Superior temporal gyrus (tissue), 1 donor: ENCODE results near the gene CALD1.

ENCODE experiments used
- DNase-seq: peaks from one replicate; pipeline ENCODE4 v3.0.0-alpha.2; 2016; ENCODE audit errors: extremely low spot score

The CALD1 gene

GRCh38 chr7:134859783-134860182, 80.3 kb downstream of the CALD1 start:
- no peak for DNase-seq

GRCh38 chr7:134865001-134865845, 85.8 kb downstream of the CALD1 start:
- no peak for DNase-seq

DNA sequence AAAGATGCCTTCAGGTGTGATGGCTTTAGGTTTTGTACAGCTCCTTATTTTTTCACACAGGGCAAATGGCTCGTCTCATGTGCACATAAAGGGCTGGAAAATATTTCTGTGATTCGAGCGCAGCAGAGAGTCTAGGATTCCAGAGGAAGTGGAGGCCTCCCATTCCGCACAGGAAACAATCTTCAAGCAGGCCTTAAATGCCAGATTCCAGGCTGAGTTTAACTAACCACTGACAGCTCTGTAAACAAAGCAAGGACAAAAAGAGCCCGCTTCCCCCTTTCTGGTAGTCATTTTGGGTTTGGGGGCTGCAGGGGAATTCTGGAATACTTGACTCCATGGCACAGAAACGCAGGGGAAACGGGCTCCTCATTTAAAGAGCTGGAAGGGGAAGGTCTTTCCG, 87.2 kb downstream of the CALD1 start:
- DNase-seq, result no peak

GRCh38 chr7:134870156-134870555, 90.7 kb downstream of the CALD1 start:
- DNase-seq, result no peak

DNA sequence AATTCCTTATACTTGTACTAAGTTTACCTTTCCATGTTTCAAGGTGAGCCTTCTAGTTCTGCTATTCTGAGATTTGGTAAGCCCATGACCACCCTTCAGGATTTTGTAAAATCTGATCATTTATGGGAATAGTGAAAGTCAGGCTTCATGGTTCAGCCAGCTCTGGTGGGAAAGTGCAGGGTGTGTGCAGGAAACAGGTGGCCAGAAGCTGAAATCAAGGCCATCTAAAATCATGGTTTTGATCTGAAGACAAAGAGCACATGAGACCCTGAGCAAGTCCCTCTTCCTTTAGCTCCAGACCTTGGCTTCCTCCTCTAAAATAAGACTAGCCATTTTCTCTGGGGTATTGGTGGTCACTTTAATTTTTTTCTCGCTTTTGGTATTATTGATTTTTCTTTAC, 91.3 kb downstream of the CALD1 start:
- DNase-seq, result no peak

DNA sequence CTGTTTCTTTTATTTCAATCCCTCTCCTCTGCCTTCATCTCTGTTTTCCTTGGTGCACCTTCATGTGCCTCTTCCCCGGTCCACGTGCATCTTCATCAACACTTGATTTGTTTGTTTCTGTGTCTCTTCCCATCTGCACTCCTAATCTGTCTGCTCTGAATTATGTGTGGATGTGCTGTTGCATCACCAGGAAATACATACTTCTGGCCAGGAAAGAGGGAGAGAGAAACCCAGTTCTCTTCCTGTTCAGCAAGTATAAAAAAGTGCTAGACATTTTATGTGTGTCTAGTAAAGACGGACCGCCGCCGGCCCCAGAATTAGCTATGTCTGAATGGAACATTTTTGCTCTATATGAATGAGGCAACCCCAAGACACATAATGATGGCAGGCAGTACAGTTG, 93.8 kb downstream of the CALD1 start:
- DNase-seq, result no peak

- no peak for DNase-seq
Measured at GRCh38 chr7:134874407-134874806, 95.0 kb downstream of the CALD1 start.

DNA sequence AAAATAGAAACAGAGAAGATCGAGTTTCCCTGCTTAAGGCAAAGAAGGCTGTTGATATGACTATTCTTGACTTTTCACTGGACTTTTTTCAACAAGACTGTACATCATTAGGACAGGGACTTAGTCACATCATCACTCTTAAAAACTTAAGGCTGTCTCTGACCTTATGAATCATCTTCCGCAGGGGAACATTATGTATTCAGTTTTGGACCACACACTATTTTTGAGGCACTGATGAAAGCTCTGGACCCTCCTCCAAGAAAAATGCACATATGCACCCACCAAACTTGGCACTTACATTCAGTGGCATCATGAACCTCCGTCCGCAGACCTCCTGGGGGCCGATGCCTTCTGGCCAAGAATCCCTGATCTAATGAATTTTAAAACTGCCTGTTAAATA, 96.4 kb downstream of the CALD1 start:
- DNase-seq, result no peak

DNA sequence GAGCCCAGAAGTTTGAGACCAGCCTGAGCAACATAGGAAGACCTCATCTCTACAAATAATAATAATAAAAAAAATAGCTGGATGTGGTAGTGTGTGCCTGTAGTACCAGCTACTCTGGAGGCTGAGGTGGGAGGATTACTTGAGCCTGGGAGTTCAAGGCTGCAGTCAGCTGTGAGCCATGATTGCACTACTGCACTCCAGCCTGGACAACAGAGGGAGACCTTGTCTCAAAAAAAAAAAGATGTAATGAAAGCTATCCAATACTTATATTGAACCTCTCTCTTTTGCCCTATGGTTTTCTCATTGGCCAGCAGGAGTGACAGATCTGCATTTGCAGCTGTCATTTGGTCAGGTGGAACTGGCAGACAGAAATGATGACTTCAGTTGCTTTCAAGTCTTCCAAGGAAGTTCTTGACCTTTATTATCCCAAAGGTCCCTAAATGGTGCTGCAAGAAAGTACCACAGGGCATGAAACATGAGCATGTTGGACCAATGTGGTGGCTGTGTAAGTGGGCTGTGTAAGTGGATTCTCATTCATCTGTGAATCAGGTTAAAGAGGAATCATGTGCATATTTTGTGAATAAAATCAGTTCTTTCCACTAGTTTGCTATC, 99.4 kb downstream of the CALD1 start:
- DNase-seq, result no peak

- DNase-seq, result no peak
Measured at GRCh38 chr7:134879815-134880475, 100.5 kb downstream of the CALD1 start.

DNA sequence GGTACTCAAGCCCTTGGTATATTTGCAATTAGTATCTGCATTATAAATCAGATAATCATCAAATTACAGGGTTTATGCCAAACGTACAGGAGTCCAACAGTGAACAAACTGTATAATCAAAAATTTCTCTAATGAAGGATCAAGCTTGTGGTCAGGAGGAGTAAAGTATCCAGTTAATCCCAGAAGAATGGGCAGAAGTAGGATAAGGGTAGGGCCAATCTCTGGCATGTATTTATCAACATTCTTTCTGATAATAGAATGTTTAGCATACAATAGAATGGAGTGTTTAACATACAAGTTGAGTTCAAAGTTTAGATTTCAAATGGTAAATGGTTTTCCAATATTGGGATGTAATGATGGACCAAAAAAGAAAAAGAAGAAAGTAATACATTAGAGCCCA, 103.0 kb downstream of the CALD1 start:
- no peak for DNase-seq

DNA sequence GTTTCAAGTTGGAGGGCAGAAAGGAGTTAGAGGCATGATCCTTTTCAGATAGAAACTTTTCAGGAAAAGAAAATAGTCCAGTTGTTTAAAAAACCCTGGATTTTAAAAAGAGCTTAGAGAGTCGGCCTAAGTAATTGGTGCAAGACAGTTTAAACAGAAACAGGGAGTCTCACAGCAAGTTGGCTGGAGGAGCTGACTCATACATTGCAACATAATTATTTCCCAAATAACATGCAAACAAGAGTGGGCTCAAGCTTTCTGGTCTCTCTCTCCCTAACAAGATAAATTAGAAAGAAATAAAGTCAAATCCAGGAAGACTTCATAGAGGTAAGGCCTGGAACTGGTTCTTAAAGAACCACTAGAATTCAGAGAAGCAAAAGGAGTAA, 106.5 kb downstream of the CALD1 start:
- no peak for DNase-seq

DNA sequence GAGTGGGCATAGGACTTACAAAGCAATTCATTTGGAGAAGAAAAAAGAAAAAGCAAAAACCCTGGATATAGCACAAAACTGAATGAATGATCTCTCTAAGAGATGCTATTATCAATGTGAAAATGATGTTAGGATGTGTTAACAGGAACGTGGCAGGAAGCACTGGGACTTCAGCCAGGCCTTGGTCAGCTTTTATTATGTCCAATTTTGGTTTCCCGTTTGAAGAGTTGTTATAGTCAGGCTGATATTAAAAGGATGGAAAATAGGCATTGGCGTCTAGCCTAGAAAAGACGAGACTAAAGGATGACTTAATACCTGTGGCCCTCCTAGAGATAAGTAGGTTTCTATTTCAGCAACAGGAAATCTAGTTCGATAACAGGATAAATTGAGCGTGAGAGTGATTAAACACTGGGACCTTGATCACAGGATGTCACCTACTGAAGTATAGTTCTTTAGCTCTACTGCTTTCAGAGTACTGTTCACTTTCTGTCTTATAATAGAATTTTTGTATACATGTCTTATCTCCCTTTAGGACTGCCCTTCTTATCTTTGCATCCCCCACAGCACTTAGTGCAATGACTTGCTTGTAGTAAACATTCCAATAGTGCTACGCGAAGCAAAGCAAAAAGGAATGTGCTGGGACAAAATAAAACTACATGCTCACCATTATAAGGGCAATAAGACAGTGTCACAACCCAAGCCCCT, 107.1 kb downstream of the CALD1 start:
- DNase-seq, result no peak

- DNase-seq, result no peak
Measured at GRCh38 chr7:134887523-134887922, 108.1 kb downstream of the CALD1 start.

- DNase-seq, result no peak
Measured at GRCh38 chr7:134888141-134888740, 108.8 kb downstream of the CALD1 start.

- DNase-seq, result peak; percentile 82
Measured at GRCh38 chr7:134890246-134891240, 111.1 kb downstream of the CALD1 start.

GRCh38 chr7:134891262-134891695, 111.8 kb downstream of the CALD1 start:
- DNase-seq, result peak; percentile 97

DNA sequence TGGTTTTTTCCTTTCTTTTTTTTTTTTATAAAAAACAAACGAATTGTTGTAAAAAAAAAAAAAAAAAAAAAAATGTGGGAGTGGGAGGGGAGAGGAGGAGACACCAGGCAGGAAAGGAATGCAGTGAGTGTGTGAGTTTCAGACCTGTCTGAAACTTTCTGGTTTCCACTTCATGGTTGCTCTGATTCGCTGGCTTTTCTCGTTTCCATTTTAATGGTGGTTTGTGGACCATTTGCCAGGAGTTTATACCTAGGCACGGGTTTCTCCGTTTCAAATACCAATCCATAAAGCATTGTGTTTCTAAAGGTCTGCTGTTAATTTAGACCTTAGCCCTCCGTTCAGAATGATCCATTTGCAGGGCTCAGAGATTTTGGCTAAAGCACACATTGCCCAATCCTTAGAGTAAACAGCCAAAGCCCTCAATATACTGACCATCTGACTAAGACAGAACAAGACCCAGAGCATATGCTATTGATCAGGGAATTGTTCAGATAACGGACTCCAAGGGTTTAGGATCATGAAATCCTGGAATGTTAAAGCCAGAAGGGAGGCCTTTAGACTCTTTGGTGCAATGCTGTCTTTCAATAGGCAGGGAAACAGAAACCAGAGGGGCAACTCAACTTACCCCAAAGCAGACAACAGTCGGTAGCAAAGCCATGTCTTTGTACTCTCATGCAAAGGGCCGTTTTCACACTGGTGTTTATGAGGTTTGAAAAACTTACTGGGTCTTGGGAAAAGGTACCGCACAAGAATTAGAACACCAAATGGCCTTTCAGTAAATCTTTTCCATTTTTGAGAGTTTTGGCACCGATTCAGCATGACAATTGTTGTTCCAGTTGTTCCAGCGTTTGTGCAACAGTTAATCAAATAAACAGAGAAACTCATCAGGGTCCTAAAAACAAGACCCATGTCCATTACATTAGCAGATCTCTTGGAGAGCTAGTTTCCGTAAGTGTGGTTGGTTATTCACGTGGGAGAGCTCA, 112.6 kb downstream of the CALD1 start:
- DNase-seq, result peak; percentile 76

- DNase-seq, result no peak
Measured at GRCh38 chr7:134892963-134893362, 113.5 kb downstream of the CALD1 start.
